GM12878 (cell line): Measurements from ENCODE around the gene RERE. TPM values are rescaled to one million over a fixed set of nuclear protein-coding genes. Genes with fewer than 3 reads are reported as not detected.

Experiments used
- BRCA1 ChIP-seq: IDR thresholded peaks from 2 replicates; pipeline ENCODE4 v1.6.1; 2011; ENCODE audit warnings: low read depth, low read length, improper control_type of control experiment
- IKZF1 ChIP-seq: fragments of 450-650 bp; conservative IDR thresholded peaks from 2 replicates; pipeline ENCODE4 v1.6.1; 2017; ENCODE audit warnings: antibody characterized with exemption, mild to moderate bottlenecking
- IRF4 ChIP-seq: IDR thresholded peaks from 2 replicates; pipeline ENCODE4 v1.6.1; 2011; ENCODE audit warnings: low read depth, low read length
- NR2C1 ChIP-seq: fragments of 450-650 bp; IDR thresholded peaks from 2 replicates; pipeline ENCODE4 v1.6.1; 2017; ENCODE audit warnings: antibody characterized with exemption, mild to moderate bottlenecking, moderate library complexity
- RAD21 ChIP-seq: IDR thresholded peaks from 2 replicates; pipeline ENCODE4 v1.6.1; 2011; ENCODE audit warnings: mild to moderate bottlenecking, low read depth, low read length, moderate library complexity; ENCODE audit not compliant: insufficient read depth
- RAD51 ChIP-seq: fragments of 450-650 bp; IDR thresholded peaks from 2 replicates; pipeline ENCODE4 v1.6.1; 2016; ENCODE audit warnings: moderate library complexity, mild to moderate bottlenecking, inconsistent platforms
- SMAD5 ChIP-seq: IDR thresholded peaks from 2 replicates; pipeline ENCODE4 v1.6.1; 2016; ENCODE audit warnings: antibody characterized with exemption, low read depth
- SMC3 ChIP-seq: IDR thresholded peaks from 2 replicates; pipeline ENCODE4 v1.6.1; 2011; ENCODE audit warnings: low read length, improper control_type of control experiment, borderline replicate concordance
- SREBF2 ChIP-seq: IDR thresholded peaks from 2 replicates; pipeline ENCODE4 v1.6.1; 2012; ENCODE audit warnings: mild to moderate bottlenecking, low read length
- SRF ChIP-seq, 2 experiments: IDR thresholded peaks; 2 replicates each; pipeline ENCODE4 v1.6.1; 2011; ENCODE audit warnings: low read depth in 2 of 2, low read length in 2 of 2, mild to moderate bottlenecking in 1 of 2, moderate library complexity in 1 of 2
- TAF1 ChIP-seq: IDR thresholded peaks from 2 replicates; pipeline ENCODE4 v1.6.1; 2011; ENCODE audit warnings: mild to moderate bottlenecking, low read depth, low read length, borderline replicate concordance
- polyA plus RNA-seq, 11 experiments: library from polyadenylated mRNA; depleted of rRNA in 4 of 11; unstranded in 6 of 11; stranded (reverse) in 5 of 11; fragments of >200 nt; fragmentation: Nextera tagmentation in 4 of 11; fragmentation: Illumina TruSeq in 1 of 11; extraction: Ambion mirVana in 4 of 11; extraction: Trizol in 1 of 11; gene quantifications; 1 replicate in 1 of 11; 2 replicates in 10 of 11; pipeline versions ENCODE4 v1.2.1 to v1.2.3, GENCODE V29; 2011 to 2016; ENCODE audit warnings: inconsistent platforms in 2 of 11, missing spikeins in 2 of 11, low read depth in 1 of 11
- total RNA-seq, 4 experiments: library from RNA; depleted of rRNA in 3 of 4; stranded (reverse); fragments of >200 nt in 3 of 4; fragmentation: Illumina TruSeq in 1 of 4; extraction: Trizol in 1 of 4; gene quantifications; 2 replicates each; pipeline versions ENCODE4 v1.2.1 to v1.2.3, GENCODE V29; 2013 to 2021
- TF ChIP-seq, protein P1 (sequence below), 3 experiments: IDR thresholded peaks in 2 of 3; conservative IDR thresholded peaks in 1 of 3; 2 replicates each; pipeline ENCODE4 v1.5.1; 2011; ENCODE audit warnings: low read depth in 3 of 3, low read length in 3 of 3, mild to moderate bottlenecking in 3 of 3, control low read depth in 2 of 3, moderate library complexity in 2 of 3, inconsistent platforms in 1 of 3, mixed read lengths in 1 of 3; ENCODE audit not compliant: control insufficient read depth in 2 of 3, insufficient read depth in 1 of 3; ENCODE audit errors: extremely low read depth in 1 of 3
- TF ChIP-seq, protein P2 (sequence below): fragments of 450-650 bp; IDR thresholded peaks from 2 replicates; pipeline ENCODE4 v1.6.1; 2017; ENCODE audit warnings: mild to moderate bottlenecking
- TF ChIP-seq, protein P3 (sequence below): IDR thresholded peaks from 2 replicates; pipeline ENCODE4 v1.6.1; 2012; ENCODE audit warnings: low read depth, low read length, improper control_type of control experiment
- TF ChIP-seq, protein P4 (sequence below): fragments of 450-650 bp; formaldehyde crosslinking; IDR thresholded peaks from 2 replicates; pipeline ENCODE4 v1.4.0; 2022; ENCODE audit warnings: mild to moderate bottlenecking, moderate library complexity
- TF ChIP-seq, protein P5 (sequence below): fragments of 450-650 bp; IDR thresholded peaks from 2 replicates; pipeline ENCODE4 v1.6.1; 2018; ENCODE audit warnings: mild to moderate bottlenecking, low read depth, moderate library complexity; ENCODE audit not compliant: partially characterized antibody
- TF ChIP-seq, protein P6 (sequence below): fragments of 450-650 bp; IDR thresholded peaks from 2 replicates; pipeline ENCODE4 v1.6.1; 2016; ENCODE audit warnings: mild to moderate bottlenecking

Gene RERE
- total and polyA plus RNA-seq, 10 of the 15 experiments (the other 5 are each of a cell fraction or from before 2014, with no cell fraction given), result 5.2 to 60.5 (median 20.2) TPM

DNA sequence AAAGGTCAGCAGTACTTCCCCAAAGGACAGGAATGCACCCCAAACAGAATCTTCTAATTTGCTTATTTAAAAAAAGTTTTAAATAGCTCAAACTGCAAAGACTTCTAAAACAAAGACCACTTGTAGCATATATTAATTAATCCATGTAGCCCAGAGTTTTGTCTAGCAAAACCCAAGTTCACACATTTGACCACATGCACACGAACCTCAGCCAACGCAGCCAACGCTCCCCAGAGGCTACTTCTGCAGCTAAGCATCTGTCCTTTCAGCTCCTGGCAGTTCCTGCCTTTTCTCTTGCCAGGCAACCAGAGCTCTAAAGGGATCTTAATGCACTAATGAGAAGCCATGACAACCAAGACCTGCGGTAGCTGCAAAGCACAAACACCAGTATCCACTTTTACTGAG, 89.6 kb downstream of the RERE start (continued):
- TF ChIP-seq TAF1 (no peak), IRF4 (no peak), SREBF2 (no peak), NR2C1 (no peak), IKZF1 (peak; percentile 52; the same call in 1 of the 2 replicates), SMAD5 (no peak), RAD21 (no peak), SRF (IDR thresholded peaks at IDR 0.05; ENCODE audit: low read depth in 2 of 2, low read length in 2 of 2) (no peak), SMC3 (no peak), RAD51 (no peak), BRCA1 (no peak)
- TF ChIP-seq, protein P1, sequence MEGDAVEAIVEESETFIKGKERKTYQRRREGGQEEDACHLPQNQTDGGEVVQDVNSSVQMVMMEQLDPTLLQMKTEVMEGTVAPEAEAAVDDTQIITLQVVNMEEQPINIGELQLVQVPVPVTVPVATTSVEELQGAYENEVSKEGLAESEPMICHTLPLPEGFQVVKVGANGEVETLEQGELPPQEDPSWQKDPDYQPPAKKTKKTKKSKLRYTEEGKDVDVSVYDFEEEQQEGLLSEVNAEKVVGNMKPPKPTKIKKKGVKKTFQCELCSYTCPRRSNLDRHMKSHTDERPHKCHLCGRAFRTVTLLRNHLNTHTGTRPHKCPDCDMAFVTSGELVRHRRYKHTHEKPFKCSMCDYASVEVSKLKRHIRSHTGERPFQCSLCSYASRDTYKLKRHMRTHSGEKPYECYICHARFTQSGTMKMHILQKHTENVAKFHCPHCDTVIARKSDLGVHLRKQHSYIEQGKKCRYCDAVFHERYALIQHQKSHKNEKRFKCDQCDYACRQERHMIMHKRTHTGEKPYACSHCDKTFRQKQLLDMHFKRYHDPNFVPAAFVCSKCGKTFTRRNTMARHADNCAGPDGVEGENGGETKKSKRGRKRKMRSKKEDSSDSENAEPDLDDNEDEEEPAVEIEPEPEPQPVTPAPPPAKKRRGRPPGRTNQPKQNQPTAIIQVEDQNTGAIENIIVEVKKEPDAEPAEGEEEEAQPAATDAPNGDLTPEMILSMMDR (IDR thresholded peaks at IDR 0.05 in 2 of 3, conservative IDR thresholded peaks at IDR 0.05 in 1 of 3; ENCODE audit: control insufficient read depth in 2 of 3, extremely low read depth in 1 of 3, insufficient read depth in 1 of 3, low read depth in 3 of 3, low read length in 3 of 3), result no peak
- TF ChIP-seq, protein P2, sequence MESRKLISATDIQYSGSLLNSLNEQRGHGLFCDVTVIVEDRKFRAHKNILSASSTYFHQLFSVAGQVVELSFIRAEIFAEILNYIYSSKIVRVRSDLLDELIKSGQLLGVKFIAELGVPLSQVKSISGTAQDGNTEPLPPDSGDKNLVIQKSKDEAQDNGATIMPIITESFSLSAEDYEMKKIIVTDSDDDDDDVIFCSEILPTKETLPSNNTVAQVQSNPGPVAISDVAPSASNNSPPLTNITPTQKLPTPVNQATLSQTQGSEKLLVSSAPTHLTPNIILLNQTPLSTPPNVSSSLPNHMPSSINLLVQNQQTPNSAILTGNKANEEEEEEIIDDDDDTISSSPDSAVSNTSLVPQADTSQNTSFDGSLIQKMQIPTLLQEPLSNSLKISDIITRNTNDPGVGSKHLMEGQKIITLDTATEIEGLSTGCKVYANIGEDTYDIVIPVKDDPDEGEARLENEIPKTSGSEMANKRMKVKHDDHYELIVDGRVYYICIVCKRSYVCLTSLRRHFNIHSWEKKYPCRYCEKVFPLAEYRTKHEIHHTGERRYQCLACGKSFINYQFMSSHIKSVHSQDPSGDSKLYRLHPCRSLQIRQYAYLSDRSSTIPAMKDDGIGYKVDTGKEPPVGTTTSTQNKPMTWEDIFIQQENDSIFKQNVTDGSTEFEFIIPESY, result no peak
- TF ChIP-seq, protein P3, sequence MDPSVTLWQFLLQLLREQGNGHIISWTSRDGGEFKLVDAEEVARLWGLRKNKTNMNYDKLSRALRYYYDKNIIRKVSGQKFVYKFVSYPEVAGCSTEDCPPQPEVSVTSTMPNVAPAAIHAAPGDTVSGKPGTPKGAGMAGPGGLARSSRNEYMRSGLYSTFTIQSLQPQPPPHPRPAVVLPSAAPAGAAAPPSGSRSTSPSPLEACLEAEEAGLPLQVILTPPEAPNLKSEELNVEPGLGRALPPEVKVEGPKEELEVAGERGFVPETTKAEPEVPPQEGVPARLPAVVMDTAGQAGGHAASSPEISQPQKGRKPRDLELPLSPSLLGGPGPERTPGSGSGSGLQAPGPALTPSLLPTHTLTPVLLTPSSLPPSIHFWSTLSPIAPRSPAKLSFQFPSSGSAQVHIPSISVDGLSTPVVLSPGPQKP, result no peak
- TF ChIP-seq, protein P4, sequence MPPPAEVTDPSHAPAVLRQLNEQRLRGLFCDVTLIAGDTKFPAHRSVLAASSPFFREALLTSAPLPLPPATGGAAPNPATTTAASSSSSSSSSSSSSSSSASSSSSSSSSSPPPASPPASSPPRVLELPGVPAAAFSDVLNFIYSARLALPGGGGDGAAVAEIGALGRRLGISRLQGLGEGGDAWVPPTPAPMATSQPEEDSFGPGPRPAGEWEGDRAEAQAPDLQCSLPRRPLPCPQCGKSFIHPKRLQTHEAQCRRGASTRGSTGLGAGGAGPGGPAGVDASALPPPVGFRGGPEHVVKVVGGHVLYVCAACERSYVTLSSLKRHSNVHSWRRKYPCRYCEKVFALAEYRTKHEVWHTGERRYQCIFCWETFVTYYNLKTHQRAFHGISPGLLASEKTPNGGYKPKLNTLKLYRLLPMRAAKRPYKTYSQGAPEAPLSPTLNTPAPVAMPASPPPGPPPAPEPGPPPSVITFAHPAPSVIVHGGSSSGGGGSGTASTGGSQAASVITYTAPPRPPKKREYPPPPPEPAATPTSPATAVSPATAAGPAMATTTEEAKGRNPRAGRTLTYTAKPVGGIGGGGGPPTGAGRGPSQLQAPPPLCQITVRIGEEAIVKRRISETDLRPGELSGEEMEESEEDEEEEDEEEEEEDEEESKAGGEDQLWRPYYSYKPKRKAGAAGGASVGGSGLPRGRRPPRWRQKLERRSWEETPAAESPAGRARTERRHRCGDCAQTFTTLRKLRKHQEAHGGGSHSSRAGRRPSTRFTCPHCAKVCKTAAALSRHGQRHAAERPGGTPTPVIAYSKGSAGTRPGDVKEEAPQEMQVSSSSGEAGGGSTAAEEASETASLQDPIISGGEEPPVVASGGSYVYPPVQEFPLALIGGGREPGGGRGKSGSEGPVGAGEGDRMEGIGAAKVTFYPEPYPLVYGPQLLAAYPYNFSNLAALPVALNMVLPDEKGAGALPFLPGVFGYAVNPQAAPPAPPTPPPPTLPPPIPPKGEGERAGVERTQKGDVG (CRISPR knock-in tag), result no peak
- TF ChIP-seq, protein P5, sequence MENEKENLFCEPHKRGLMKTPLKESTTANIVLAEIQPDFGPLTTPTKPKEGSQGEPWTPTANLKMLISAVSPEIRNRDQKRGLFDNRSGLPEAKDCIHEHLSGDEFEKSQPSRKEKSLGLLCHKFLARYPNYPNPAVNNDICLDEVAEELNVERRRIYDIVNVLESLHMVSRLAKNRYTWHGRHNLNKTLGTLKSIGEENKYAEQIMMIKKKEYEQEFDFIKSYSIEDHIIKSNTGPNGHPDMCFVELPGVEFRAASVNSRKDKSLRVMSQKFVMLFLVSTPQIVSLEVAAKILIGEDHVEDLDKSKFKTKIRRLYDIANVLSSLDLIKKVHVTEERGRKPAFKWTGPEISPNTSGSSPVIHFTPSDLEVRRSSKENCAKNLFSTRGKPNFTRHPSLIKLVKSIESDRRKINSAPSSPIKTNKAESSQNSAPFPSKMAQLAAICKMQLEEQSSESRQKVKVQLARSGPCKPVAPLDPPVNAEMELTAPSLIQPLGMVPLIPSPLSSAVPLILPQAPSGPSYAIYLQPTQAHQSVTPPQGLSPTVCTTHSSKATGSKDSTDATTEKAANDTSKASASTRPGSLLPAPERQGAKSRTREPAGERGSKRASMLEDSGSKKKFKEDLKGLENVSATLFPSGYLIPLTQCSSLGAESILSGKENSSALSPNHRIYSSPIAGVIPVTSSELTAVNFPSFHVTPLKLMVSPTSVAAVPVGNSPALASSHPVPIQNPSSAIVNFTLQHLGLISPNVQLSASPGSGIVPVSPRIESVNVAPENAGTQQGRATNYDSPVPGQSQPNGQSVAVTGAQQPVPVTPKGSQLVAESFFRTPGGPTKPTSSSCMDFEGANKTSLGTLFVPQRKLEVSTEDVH, result no peak
- TF ChIP-seq, protein P6, sequence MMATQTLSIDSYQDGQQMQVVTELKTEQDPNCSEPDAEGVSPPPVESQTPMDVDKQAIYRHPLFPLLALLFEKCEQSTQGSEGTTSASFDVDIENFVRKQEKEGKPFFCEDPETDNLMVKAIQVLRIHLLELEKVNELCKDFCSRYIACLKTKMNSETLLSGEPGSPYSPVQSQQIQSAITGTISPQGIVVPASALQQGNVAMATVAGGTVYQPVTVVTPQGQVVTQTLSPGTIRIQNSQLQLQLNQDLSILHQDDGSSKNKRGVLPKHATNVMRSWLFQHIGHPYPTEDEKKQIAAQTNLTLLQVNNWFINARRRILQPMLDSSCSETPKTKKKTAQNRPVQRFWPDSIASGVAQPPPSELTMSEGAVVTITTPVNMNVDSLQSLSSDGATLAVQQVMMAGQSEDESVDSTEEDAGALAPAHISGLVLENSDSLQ, result no peak
